GM18909 (cell line): ENCODE results near the gene RPH3AL.

Source experiments
- ATAC-seq: cut with Tn5 transposase; IDR thresholded peaks from one replicate; pipeline ENCODE4 v1.9.1; 2021; ENCODE audit warnings: mild to moderate bottlenecking; ENCODE audit not compliant: unreplicated experiment, poor library complexity

The RPH3AL gene

DNA sequence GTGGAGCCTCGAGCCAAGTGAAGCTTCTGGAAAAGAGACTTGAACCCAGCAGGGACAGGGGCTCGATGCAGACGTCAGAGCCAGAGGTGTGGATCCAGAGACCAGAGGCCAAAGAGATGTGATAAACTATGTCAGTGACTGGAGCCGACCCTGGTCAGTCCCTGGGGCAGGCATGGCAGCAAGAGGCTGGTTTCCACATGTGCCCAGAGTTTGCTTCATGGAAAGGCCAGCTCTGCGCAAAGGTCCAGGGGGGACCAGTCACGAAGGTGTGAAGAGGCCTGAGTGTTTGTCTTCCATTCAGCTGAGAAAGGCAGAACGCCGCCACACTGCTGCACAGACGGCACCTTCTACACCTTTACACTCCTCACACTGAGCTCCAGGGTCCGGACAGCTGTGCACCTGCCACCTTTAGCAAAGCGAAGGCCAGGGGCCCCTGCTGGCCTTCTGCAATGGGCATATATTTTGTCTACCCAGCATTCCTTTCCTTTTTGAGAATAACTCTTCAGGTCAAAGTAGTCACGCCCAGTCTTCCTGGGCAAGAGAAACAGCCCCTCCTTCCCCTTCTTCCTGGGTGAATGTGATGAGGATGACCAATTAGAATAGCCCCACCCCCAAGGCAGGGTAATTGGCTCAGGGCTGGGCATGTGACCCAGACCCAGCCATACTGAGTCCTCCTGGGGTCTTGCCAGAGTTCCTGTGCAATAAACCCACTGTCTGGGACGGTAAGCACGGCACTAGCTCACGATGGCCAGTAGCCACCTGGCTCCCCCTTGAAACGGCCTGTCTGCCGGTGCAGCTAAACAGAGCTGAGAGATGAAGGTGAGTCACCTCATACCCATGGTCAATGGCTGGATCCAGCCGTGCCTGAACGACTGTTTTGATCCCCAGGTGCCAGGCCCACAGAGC, 2.3 kb upstream of the RPH3AL start:
- no peak for ATAC-seq

- no peak for ATAC-seq
Observed at GRCh38 chr17:353838-354234, 1.2 kb upstream of the RPH3AL start.

DNA sequence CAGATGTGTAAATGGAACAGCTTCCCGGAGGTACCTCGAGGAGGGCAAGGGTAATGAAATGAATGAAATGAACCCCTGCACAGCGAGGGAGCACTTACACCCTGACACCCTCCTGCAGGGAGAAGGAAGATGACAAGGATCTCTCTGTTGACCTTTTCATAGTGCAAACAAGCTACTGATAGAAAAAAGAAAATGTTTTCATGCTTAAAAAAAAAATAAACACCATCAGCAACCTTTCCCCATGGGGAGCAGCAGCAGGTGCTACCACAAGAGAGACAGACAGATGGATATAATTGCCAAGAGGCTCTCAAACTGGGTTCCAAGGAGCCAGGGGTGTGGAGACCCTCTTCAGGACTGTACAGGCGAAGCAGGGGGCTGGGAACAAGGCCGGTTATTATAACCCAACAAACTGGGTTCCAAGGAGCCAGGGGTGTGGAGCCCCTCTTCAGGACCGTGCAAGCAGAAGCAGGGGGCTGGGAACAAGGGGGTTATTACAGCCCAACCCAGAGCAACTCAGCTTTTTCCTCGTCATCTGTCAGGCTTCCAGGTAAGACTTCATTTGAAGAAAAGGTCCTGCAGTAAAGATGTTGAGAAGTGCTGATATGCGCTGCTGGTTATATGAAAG, 718 bp upstream of the RPH3AL start:
- ATAC-seq = no peak

- no peak for ATAC-seq
Observed at GRCh38 chr17:351875-352420, 659 bp downstream of the RPH3AL start.

- ATAC-seq = no peak
Observed at GRCh38 chr17:351449-351738, 1.2 kb downstream of the RPH3AL start.

- no peak for ATAC-seq
Observed at GRCh38 chr17:350706-351448, 1.7 kb downstream of the RPH3AL start.

GRCh38 chr17:349666-350065, 2.9 kb downstream of the RPH3AL start:
- no peak for ATAC-seq

DNA sequence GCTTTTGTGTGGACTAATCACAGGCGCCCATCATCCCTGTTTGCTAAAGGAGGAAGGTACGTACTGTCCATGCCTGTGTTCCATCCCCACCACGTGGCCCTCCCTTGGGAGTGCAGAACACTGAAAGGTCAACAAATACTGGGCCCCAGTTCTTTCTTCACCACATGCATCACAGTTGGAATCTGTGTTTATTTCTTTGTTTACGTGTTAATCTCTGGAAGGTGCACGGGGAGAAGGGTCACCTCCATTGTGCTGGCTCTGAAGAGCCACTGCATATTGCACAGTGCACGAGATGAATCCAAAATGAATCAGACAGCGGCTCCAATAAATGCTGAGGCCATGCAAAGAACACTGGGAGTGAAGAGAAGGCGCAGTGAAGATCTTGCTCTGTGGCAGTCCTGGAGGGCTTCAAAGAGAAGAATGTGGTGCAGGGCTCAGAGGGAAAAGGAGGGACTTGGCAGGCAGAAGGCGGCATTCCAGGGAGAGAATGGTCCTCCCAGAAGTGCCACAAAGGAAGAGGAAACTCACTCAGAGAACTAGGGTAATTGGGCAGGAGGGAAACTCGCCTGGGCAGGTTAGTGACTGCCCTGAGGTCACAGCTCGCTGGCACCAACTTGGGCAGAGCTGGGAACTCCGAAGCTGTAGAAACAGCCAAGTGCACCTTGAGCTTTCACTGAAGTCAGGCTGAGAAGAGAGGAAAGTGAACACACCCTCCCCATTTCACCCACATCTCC, 3.7 kb downstream of the RPH3AL start:
- ATAC-seq = no peak

- no peak for ATAC-seq
Observed at GRCh38 chr17:348012-348411, 4.6 kb downstream of the RPH3AL start.

DNA sequence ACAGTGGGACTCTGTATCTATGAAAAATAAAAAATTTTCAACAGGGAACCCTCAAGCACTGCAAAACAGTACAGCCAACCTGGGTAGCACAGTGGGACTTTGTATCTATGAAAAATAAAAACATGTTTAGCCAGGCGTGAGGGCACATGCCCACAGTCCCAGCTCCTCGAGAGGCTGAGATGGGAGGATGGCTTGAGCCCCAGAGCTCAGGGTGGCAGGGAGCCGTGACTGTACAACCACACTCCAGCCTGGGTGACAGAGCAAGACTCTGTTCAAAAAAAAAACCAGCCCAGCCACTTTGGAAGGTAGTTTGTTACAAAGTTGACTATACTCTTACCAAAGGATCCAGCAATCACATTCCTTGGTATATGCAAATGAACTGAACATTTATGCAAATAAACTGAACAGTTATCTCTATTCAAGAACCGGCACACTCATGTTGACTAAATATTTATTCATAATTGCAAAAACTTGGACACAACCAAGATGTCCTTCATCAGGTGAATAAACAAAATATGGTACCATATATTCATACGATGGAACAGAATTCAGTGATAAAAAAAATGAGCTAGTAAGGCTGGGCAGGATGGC, 5.2 kb downstream of the RPH3AL start:
- ATAC-seq = no peak

- ATAC-seq = no peak
Observed at GRCh38 chr17:345992-346785, 6.4 kb downstream of the RPH3AL start.

DNA sequence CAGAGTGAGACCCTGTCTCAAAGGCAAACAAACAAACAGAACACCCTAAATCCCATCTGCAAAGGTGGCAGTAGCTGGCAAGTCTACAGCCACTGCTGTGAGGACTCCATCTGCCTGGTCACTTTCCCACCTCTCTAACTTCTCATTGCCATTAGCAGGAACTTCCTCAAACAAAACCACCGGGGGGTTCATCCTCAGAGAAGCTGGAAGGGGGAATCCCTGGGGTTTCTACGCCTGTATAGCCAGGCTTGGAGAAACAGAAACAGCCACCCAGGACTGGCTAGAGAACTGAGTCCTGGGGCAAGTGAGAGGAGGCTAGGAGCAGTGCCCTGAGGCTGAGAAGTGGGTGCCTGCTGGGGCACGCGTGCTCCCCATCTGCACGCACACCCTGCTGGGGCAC, 7.3 kb downstream of the RPH3AL start:
- no peak for ATAC-seq

DNA sequence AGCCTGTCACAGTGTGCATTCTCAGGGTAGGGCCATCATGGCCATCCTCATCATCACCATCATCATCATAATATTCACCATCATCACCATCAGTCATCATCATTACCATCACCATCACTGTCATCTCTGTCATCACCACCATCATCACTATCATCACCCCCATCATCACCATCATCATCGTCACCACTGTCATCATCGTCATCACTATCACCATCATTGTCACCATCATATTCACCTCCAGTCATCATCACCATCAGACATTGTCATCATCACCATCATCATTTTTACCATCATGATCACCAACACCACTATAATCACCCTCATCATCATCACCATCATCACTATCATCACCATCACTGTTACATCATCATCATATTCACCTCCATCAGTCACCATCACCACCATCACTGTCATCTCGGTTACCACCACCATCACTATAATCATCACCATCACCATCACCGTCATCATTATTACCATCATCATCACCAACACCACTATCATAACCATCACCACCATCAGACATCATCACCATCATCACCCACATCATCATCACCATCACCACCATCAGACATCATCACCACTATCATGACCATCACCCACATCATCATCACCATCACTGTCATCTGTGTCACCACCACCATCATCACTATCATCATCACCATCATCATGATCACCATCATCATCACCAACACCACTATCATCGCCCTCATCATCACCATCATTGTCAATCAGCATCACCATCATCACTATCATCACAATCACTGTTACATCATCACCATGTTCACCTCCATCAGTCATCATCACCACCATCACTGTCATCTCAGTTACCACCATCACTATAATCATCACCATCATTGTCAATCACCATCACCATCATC, 8.5 kb downstream of the RPH3AL start:
- no peak for ATAC-seq

- no peak for ATAC-seq
Observed at GRCh38 chr17:343211-343610, 9.4 kb downstream of the RPH3AL start.

- no peak for ATAC-seq
Observed at GRCh38 chr17:340074-340473, 12.5 kb downstream of the RPH3AL start.

- no peak for ATAC-seq
Observed at GRCh38 chr17:339193-340061, 13.2 kb downstream of the RPH3AL start.

DNA sequence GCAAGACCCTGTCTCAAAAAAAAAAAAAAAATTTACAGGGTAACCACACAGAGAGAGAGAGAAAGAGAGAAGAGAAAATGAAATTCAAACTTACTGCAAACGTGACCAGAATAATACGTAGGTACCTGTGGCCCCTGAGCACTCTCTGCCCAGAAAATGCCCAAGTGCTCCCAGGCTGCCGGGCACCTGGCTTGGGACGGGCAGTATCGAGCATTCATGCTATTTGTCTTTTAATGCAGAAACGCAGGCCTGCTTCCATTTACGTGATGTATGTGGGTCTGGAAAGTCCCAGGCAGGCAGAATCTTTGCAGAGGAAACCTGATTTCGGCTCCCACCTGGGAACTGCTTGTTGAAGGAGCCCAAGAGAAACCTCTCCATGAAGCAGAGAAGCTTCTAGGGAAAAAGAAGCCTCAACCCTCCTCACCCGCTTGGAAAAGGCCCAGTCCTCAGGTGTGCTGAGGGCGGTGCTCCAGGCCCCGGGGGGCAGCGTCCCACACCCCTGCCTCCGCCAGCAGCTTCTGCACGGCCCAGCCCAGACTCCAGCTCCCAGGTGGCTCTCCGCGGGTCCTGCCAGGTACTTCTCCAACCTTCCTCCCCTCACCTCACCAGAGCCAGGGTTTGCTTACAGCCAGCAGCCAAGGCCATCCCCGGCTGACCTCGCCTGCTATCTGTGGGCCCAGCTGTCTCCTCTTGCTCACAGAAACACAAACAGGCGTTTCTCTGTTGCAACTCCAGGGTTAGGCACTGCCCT, 14.0 kb downstream of the RPH3AL start:
- ATAC-seq = no peak
